Measurements from ENCODE around the gene ATP6V0E2. TPM values are rescaled to one million over a fixed set of nuclear protein-coding genes. Genes with fewer than 3 reads are reported as not detected.

ATP6V0E2 gene
- total RNA-seq, 4 donors from 2014 or later = 17.9 to 55.1 (median 32.7) TPM

- no peak for DNase-seq (ENCODE audit: extremely low spot score)
- TF ChIP-seq POLR2AphosphoS5 (IDR thresholded peaks at IDR 0.05) (no peak), POLR2A (IDR thresholded peaks at IDR 0.05; ENCODE audit: low read depth) (no peak), EP300 (IDR thresholded peaks at IDR 0.05) (no peak), CTCF (IDR thresholded peaks at IDR 0.05) (no peak)
- H3K36me3 ChIP-seq = peaks cover 18 to 79% (median 49%) of the 10 kb centered on the region in 4 donors
These were observed 23.7 kb upstream of the ATP6V0E2 start for GRCh38 chr7:149850007-149850594.

GRCh38 chr7:149850716-149851115 lies 23.1 kb upstream of the ATP6V0E2 start:
- Histone ChIP-seq H3K27ac (replicated peaks in 1 of 4) (no peak overlapping the region), H3K4me1 (peaks cover 11 to 18% (median 15%) of the 10 kb centered on the region in 4 donors), H3K36me3 (peaks cover 12 to 73% (median 47%) of the 10 kb centered on the region in 4 donors), H3K4me3 (no peak overlapping the region), H3K27me3 (no peaks in the 10 kb centered on the region), H3K9me3 (no peaks in the 10 kb centered on the region)
- intact Hi-C loops (cut with DNase I) = no loop called here
- no peak for DNase-seq (ENCODE audit: extremely low spot score)
- TF ChIP-seq POLR2A (IDR thresholded peaks at IDR 0.05; ENCODE audit: low read depth) (no peak), EP300 (IDR thresholded peaks at IDR 0.05) (no peak)
- WGBS = 88% methylated on average over 4 of the region's 4 CpGs

More at GRCh38 chr7:149850007-149850594, 23.7 kb upstream of the ATP6V0E2 start:
- Histone ChIP-seq H3K27me3 (no peaks in the 10 kb centered on the region), H3K9me3 (no peaks in the 10 kb centered on the region), H3K4me1 (peaks cover 7 to 14% (median 9%) of the 10 kb centered on the region in 4 donors), H3K4me3 (no peak overlapping the region), H3K27ac (replicated peaks in 1 of 4) (no peak overlapping the region)
- intact Hi-C loops (cut with DNase I) = no loop called here
- WGBS = 83% methylated on average over 16 of the region's 16 CpGs

- peaks cover 7 to 65% (median 39%) of the 10 kb centered on the region in 4 donors for H3K36me3 ChIP-seq
- H3K27ac ChIP-seq (replicated peaks in 1 of 4) = no peak overlapping the region
- TF ChIP-seq POLR2A (IDR thresholded peaks at IDR 0.05; ENCODE audit: low read depth) (no peak), EP300 (IDR thresholded peaks at IDR 0.05) (no peak), POLR2AphosphoS5 (IDR thresholded peaks at IDR 0.05) (no peak), CTCF (IDR thresholded peaks at IDR 0.05) (no peak)
- 94% methylated on average over 9 of the region's 9 CpGs for WGBS
- H3K4me3 ChIP-seq = no peak overlapping the region
- no peaks in the 10 kb centered on the region for H3K27me3 ChIP-seq
- intact Hi-C loops (cut with DNase I) = no loop called here
- peaks cover 11 to 20% (median 17%) of the 10 kb centered on the region in 4 donors for H3K4me1 ChIP-seq
- DNase-seq (ENCODE audit: extremely low spot score) = no peak
- no peaks in the 10 kb centered on the region for H3K9me3 ChIP-seq
These were observed 22.3 kb upstream of the ATP6V0E2 start for GRCh38 chr7:149851449-149851848.

GRCh38 chr7:149853157-149853556 lies 20.6 kb upstream of the ATP6V0E2 start:
- intact Hi-C loops (cut with DNase I) = no loop called here
- Histone ChIP-seq H3K27ac (replicated peaks in 1 of 4) (no peak overlapping the region), H3K4me3 (no peak overlapping the region), H3K9me3 (no peaks in the 10 kb centered on the region), H3K27me3 (no peaks in the 10 kb centered on the region), H3K4me1 (peaks cover 11 to 20% (median 17%) of the 10 kb centered on the region in 4 donors), H3K36me3 (peaks cover under 1 to 48% (median 34%) of the 10 kb centered on the region in 4 donors)
- 93% methylated on average over 9 of the region's 9 CpGs for WGBS
- TF ChIP-seq CTCF (IDR thresholded peaks at IDR 0.05) = no peak
- no peak for TF ChIP-seq POLR2AphosphoS5 (IDR thresholded peaks at IDR 0.05)
- TF ChIP-seq POLR2A (IDR thresholded peaks at IDR 0.05; ENCODE audit: low read depth) = no peak
- DNase-seq (ENCODE audit: extremely low spot score) = no peak

GRCh38 chr7:149854611-149855360 lies 19.0 kb upstream of the ATP6V0E2 start:
- H3K36me3 ChIP-seq = peaks cover 0 to 44% (median 30%) of the 10 kb centered on the region in 4 donors
- H3K27me3 ChIP-seq = no peaks in the 10 kb centered on the region
- no peaks in the 10 kb centered on the region for H3K9me3 ChIP-seq
- H3K4me3 ChIP-seq = no peak overlapping the region
- H3K4me1 ChIP-seq = peaks cover 11 to 20% (median 17%) of the 10 kb centered on the region in 4 donors
- 30% methylated on average over 7 of the region's 13 CpGs for WGBS
- TF ChIP-seq CTCF (IDR thresholded peaks at IDR 0.05) = no peak
- TF ChIP-seq POLR2AphosphoS5 (IDR thresholded peaks at IDR 0.05) = peak in 1 of 2 donors; percentile 43
- no peak for DNase-seq (ENCODE audit: extremely low spot score)
- peak overlapping the region in 1 of 4 donors; percentile 20 for H3K27ac ChIP-seq (replicated peaks in 1 of 4)
- intact Hi-C loops (cut with DNase I) = no loop called here
